Stimulated activated memory B cell treated with anti-CD40 and anti-IgM and Interleukin-4, amounts not matched to agents 10 μg/mL and 1 μg/mL and 100 μg/mL, for 72 hours (primary cell): ENCODE data around the gene CASP9.
"Not testable (repeated sequence)": the region's sequence is repeated elsewhere in the genome, so short reads cannot be mapped to it uniquely, and the experiment has no call there.

Experiments used
- ATAC-seq: fragments of 150-1000 bp; cut with Tn5 transposase; 2 replicates; pipeline ENCODE4 v1.10.0; 2021
- H3K27ac Mint-ChIP-seq: one replicate; pipeline ENCODE4 v1.8.0; 2022; ENCODE audit warnings: mild to moderate bottlenecking, mixed read lengths
- H3K27me3 Mint-ChIP-seq: one replicate; pipeline ENCODE4 v1.8.0; 2022; ENCODE audit warnings: mixed read lengths
- H3K36me3 Mint-ChIP-seq: one replicate; pipeline ENCODE4 v1.8.0; 2022; ENCODE audit warnings: mixed read lengths
- H3K4me1 Mint-ChIP-seq: one replicate; pipeline ENCODE4 v1.8.0; 2022; ENCODE audit warnings: mixed read lengths
- H3K4me3 Mint-ChIP-seq: one replicate; pipeline ENCODE4 v1.8.0; 2022; ENCODE audit warnings: mild to moderate bottlenecking, moderate library complexity, mixed read lengths
- H3K9me3 Mint-ChIP-seq: one replicate; pipeline ENCODE4 v1.8.0; 2022; ENCODE audit warnings: mixed read lengths

Gene CASP9

GRCh38 chr1:15489052-15489736 lies 34.8 kb downstream of the CASP9 start:
- H3K27ac Mint-ChIP-seq = no peak overlapping the region
- H3K9me3 Mint-ChIP-seq = no peaks in the 10 kb centered on the region
- H3K36me3 Mint-ChIP-seq = peaks cover 59% of the 10 kb centered on the region
- no peak for ATAC-seq
- no peaks in the 10 kb centered on the region for H3K4me1 Mint-ChIP-seq
- no peaks in the 10 kb centered on the region for H3K27me3 Mint-ChIP-seq
- no peak overlapping the region for H3K4me3 Mint-ChIP-seq

DNA sequence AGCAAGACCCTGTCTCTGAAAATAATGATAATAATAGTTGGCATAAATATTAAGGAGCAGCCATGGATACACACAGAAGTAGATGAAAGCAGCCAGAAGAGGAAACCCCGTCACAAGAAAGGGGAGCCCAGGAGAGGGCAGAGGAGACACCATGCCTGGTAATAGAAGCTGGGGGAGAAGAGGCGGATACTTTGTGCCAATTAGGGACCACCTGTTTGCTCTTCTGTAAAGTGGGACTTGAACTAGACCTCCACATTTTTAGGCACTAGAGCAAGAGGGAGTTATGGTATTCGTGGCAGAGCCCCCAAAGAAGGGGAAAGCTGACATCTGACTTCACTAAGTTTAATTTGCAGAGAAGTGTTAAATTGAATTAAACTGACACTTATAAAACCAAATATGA lies 35.6 kb downstream of the CASP9 start:
- H3K9me3 Mint-ChIP-seq = no peaks in the 10 kb centered on the region
- H3K4me3 Mint-ChIP-seq = no peak overlapping the region
- no peak for ATAC-seq
- no peaks in the 10 kb centered on the region for H3K4me1 Mint-ChIP-seq
- peaks cover 51% of the 10 kb centered on the region for H3K36me3 Mint-ChIP-seq
- H3K27ac Mint-ChIP-seq = no peak overlapping the region
- no peaks in the 10 kb centered on the region for H3K27me3 Mint-ChIP-seq

DNA sequence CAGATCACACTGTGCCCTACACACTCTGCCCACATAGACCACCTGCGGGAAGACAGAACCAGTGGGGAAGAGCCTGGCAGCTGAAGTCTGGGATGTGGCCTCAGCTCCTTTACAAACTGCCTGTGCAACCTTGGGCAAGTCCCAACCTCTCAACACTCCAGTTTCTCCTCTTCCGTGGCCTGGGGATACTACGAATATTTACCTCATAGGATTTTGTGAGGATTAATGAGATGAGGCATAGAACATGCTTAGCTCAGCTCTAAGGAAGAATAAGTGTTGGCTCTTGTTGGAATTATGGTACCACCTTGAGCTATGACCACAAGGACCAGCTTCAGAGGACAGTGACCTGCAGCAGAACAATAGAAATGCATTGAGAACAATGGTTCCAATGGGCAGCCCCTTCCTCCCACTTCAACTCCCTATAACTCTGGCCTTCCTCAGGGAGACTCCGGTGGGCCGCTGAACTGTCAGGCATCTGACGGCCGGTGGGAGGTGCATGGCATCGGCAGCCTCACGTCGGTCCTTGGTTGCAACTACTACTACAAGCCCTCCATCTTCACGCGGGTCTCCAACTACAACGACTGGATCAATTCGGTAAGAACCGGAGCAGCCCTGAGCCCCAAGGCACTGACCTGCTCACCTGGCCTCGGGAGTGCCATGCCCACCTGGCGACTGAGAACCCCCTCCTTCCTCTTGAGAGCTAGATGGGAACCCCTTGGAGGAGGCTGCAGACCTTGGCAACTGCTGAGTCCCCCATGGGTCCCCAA lies 37.0 kb downstream of the CASP9 start:
- H3K36me3 Mint-ChIP-seq = peaks cover 40% of the 10 kb centered on the region
- H3K4me1 Mint-ChIP-seq, H3K9me3 Mint-ChIP-seq, ATAC-seq, H3K27me3 Mint-ChIP-seq, H3K27ac Mint-ChIP-seq, H3K4me3 Mint-ChIP-seq: not testable (repeated sequence)

- peak; percentile 51 for ATAC-seq
- H3K4me1 Mint-ChIP-seq = no peaks in the 10 kb centered on the region
- H3K9me3 Mint-ChIP-seq = no peaks in the 10 kb centered on the region
- H3K27ac Mint-ChIP-seq = no peak overlapping the region
- no peaks in the 10 kb centered on the region for H3K27me3 Mint-ChIP-seq
- H3K36me3 Mint-ChIP-seq = peaks cover 27% of the 10 kb centered on the region
- no peak overlapping the region for H3K4me3 Mint-ChIP-seq
Measured at GRCh38 chr1:15485636-15486035, 38.4 kb downstream of the CASP9 start.

DNA sequence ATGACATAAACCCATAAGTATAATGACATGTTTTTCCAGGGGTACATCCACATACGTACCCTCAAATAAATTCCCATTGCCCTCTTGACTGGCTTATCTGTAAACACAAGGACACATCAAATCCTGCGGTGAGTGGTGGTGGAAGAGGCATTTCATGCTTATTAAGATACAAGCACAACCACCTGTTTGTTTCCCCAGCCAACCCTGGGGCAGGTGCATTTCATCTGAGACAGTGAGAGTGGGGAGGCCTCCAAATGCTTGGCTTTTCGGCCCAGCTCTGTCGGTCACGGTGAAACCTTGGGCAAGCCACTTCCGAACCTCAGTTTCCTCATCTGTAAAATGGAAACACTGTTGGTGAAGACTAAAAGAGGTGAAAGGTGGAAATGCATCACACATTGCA lies 39.6 kb downstream of the CASP9 start:
- not testable (repeated sequence) for H3K27ac Mint-ChIP-seq, H3K4me1 Mint-ChIP-seq, ATAC-seq, H3K9me3 Mint-ChIP-seq, H3K27me3 Mint-ChIP-seq, H3K4me3 Mint-ChIP-seq
- H3K36me3 Mint-ChIP-seq = peaks cover 18% of the 10 kb centered on the region

DNA sequence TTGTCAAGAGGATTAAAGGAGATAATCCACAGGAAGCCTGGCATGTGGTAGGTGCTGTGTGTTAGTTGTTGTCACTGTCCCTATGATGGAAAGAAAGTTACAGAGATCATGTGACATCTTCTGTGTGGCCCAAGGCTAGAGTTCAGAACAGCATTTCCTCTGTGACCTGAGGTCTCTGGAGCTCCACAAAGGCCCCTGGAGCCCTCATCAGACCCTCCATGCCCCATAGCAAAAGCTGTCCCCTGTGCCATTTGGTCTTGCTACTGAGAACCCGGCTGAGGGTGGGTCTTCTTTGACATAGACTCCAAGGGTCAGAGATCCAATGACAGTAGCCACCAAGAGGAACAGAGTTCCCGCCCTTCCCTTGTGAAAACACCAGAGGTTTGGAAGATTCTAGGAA lies 40.0 kb downstream of the CASP9 start:
- H3K27me3 Mint-ChIP-seq = no peaks in the 10 kb centered on the region
- H3K36me3 Mint-ChIP-seq = peaks cover 18% of the 10 kb centered on the region
- H3K9me3 Mint-ChIP-seq = peaks cover 3% of the 10 kb centered on the region
- no peak overlapping the region for H3K4me3 Mint-ChIP-seq
- H3K4me1 Mint-ChIP-seq = no peaks in the 10 kb centered on the region
- no peak for ATAC-seq
- H3K27ac Mint-ChIP-seq = no peak overlapping the region

- not testable (repeated sequence) for H3K4me3 Mint-ChIP-seq, ATAC-seq, H3K9me3 Mint-ChIP-seq, H3K27ac Mint-ChIP-seq, H3K4me1 Mint-ChIP-seq, H3K27me3 Mint-ChIP-seq
- H3K36me3 Mint-ChIP-seq = peaks cover 13% of the 10 kb centered on the region
Measured at GRCh38 chr1:15482983-15483543, 41.0 kb downstream of the CASP9 start.

DNA sequence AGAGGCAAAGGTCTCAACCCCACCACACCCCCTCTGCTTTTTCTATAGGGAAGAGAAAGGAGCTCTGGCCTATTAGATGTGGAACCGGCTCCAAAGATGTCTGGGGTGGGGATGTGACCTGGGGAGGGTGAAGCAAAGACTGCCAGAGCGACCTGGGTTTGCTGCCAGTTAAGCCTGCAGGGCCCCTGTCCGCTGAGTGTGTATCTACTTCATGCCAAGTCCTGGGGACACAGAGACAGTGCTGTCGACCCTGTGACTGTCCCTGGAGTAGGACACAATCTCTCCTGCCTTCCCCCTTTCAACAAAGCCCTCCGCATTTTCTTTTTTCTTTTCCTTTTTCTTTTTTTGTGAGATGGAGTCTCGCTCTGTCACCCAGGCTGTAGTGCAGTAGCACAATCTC lies 41.6 kb downstream of the CASP9 start:
- H3K36me3 Mint-ChIP-seq = peaks cover 13% of the 10 kb centered on the region
- not testable (repeated sequence) for H3K27me3 Mint-ChIP-seq, ATAC-seq, H3K4me1 Mint-ChIP-seq, H3K9me3 Mint-ChIP-seq, H3K27ac Mint-ChIP-seq, H3K4me3 Mint-ChIP-seq

DNA sequence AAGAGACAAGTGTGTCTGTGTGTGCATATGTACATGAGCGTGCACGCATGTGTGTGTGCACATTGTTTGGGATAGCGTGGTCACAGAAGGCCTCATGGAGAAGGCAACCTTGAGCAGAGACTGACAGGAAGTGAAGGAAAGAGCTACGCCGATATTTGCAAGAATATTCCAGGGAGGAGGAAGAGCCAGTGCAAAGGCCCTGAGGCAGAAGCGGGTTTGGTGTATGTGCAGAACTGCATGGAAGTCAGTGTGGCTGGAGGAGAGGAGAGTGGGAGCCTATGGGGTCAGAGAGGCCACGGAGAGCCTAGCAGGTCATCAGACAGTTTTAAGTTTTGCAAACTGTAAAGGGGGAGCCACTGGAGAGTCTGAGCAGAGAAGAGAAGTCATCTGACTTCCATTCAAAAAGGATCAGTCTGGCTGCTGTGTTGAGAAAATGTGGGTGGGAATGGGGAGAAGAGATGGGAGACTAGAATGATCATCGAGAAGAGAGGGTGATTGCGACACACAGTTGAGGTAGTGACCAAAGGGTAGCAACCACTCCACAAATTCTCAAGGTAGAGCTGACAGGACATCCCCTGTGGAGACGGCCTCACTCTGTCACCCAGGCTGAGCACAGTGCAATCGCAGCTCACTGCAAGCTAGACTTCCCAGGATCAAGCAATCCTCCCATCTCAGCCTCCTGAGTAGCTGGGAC lies 44.2 kb downstream of the CASP9 start:
- Mint-ChIP-seq H3K27ac (no peak overlapping the region), H3K4me1 (no peaks in the 10 kb centered on the region), H3K36me3 (no peaks in the 10 kb centered on the region), H3K27me3 (no peaks in the 10 kb centered on the region), H3K4me3 (no peak overlapping the region), H3K9me3 (peaks cover 3% of the 10 kb centered on the region)
- ATAC-seq = no peak

GRCh38 chr1:15477646-15478212 lies 46.3 kb downstream of the CASP9 start:
- no peak for ATAC-seq
- Mint-ChIP-seq H3K27me3 (no peaks in the 10 kb centered on the region), H3K36me3 (no peaks in the 10 kb centered on the region), H3K9me3 (peaks cover 3% of the 10 kb centered on the region), H3K4me1 (no peaks in the 10 kb centered on the region), H3K27ac (no peak overlapping the region), H3K4me3 (no peak overlapping the region)

- no peak overlapping the region for H3K27ac Mint-ChIP-seq
- H3K27me3 Mint-ChIP-seq = no peaks in the 10 kb centered on the region
- peaks cover 3% of the 10 kb centered on the region for H3K9me3 Mint-ChIP-seq
- no peak overlapping the region for H3K4me3 Mint-ChIP-seq
- no peak for ATAC-seq
- H3K36me3 Mint-ChIP-seq = no peaks in the 10 kb centered on the region
- no peaks in the 10 kb centered on the region for H3K4me1 Mint-ChIP-seq
Measured at GRCh38 chr1:15476927-15477326, 47.1 kb downstream of the CASP9 start.

- ATAC-seq = no peak
- H3K36me3 Mint-ChIP-seq = no peaks in the 10 kb centered on the region
- H3K9me3 Mint-ChIP-seq = peaks cover 3% of the 10 kb centered on the region
- H3K27me3 Mint-ChIP-seq = no peaks in the 10 kb centered on the region
- no peak within 1 kb of the TSS for H3K27ac Mint-ChIP-seq
- H3K4me3 Mint-ChIP-seq = no peak within 1 kb of the TSS
- no peaks in the 10 kb centered on the region for H3K4me1 Mint-ChIP-seq
Measured at GRCh38 chr1:15475752-15476314, 48.2 kb downstream of the CASP9 start, which contains the start of gene CELA2B. Gene CELA2B (plus strand): TSS chr1:15476104. CDS start chr1:15476126, 22 bp downstream.

GRCh38 chr1:15472587-15472986 lies 51.4 kb downstream of the CASP9 start:
- H3K9me3 Mint-ChIP-seq = no peaks in the 10 kb centered on the region
- H3K4me3 Mint-ChIP-seq = no peak overlapping the region
- no peaks in the 10 kb centered on the region for H3K36me3 Mint-ChIP-seq
- H3K27ac Mint-ChIP-seq = no peak overlapping the region
- no peaks in the 10 kb centered on the region for H3K4me1 Mint-ChIP-seq
- peaks cover 18% of the 10 kb centered on the region for H3K27me3 Mint-ChIP-seq
- ATAC-seq = no peak

DNA sequence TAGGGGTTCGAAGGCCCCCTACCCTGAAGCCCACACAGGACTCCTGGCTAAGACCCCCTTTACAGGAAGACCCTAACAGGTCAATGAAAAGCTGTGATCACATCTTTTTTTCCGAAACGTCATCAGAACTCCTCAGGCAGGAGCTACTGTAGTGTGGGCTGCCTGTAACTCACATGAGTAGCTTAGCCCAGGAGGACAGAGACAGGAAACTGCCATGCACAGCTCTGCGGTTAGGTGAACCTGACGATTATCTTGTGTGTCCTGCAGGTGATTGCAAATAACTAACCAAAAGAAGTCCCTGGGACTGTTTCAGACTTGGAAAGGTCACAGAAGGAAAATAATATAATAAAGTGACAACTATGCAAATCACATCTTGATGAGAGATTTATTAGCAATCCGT lies 52.3 kb downstream of the CASP9 start:
- not testable (repeated sequence) for ATAC-seq, H3K4me3 Mint-ChIP-seq, H3K36me3 Mint-ChIP-seq, H3K4me1 Mint-ChIP-seq, H3K9me3 Mint-ChIP-seq, H3K27ac Mint-ChIP-seq
- H3K27me3 Mint-ChIP-seq = peaks cover 18% of the 10 kb centered on the region

DNA sequence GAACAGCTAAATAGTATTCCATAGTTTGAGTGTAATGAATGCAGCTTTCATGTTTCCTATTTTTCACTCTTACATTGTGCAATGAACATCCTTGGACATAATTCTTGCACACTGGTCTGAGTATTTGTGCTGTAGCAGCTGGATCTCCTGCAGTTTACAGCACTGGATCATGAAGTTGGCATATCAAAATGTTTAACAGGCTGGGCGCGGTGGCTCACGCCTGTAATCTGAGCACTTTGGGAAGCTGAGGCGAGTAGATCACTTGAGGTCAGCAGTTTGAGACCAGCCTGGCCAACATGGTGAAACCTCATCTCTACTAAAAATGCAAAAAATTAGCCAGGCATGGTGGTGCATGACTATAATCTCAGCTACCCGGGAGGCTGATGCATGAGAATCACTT lies 52.9 kb downstream of the CASP9 start:
- ATAC-seq = not testable (repeated sequence)
- peaks cover 18% of the 10 kb centered on the region for H3K27me3 Mint-ChIP-seq

More for the DNA sequence above, 52.9 kb downstream of the CASP9 start:
- not testable (repeated sequence) for H3K4me3 Mint-ChIP-seq, H3K36me3 Mint-ChIP-seq, H3K4me1 Mint-ChIP-seq, H3K9me3 Mint-ChIP-seq, H3K27ac Mint-ChIP-seq
